ENCODE measurements around the gene ME3.
"Not testable (repeated sequence)": the region's sequence is repeated elsewhere in the genome, so short reads cannot be mapped to it uniquely, and the experiment has no call there.

The ME3 gene

GRCh38 chr11:86663291-86663690 is 9.1 kb downstream of the ME3 start:
- DNase-seq: no peak

- DNase-seq: no peak
Observed at GRCh38 chr11:86660736-86661135, 11.7 kb downstream of the ME3 start.

GRCh38 chr11:86660088-86660487 is 12.3 kb downstream of the ME3 start:
- DNase-seq: no peak

- DNase-seq: no peak
Observed at GRCh38 chr11:86658534-86658933, 13.9 kb downstream of the ME3 start.

GRCh38 chr11:86645212-86645611 is 27.2 kb downstream of the ME3 start:
- not testable (repeated sequence) for DNase-seq

- no peak for DNase-seq
Observed at GRCh38 chr11:86644291-86644690, 28.1 kb downstream of the ME3 start.

GRCh38 chr11:86641537-86642261 is 30.7 kb downstream of the ME3 start:
- no peak for DNase-seq

GRCh38 chr11:86639137-86639536 is 33.3 kb downstream of the ME3 start:
- no peak for DNase-seq

- no peak for DNase-seq
Observed at GRCh38 chr11:86638673-86639072, 33.7 kb downstream of the ME3 start.

- no peak for DNase-seq
Observed at GRCh38 chr11:86637988-86638387, 34.4 kb downstream of the ME3 start.

GRCh38 chr11:86636275-86636674 is 36.1 kb downstream of the ME3 start:
- DNase-seq: no peak

- peak in 1 of 3 experiments; percentile 8 for DNase-seq
Observed at GRCh38 chr11:86632499-86633269, 39.7 kb downstream of the ME3 start.

GRCh38 chr11:86630229-86630981 is 42.0 kb downstream of the ME3 start:
- DNase-seq: no peak

GRCh38 chr11:86629045-86629706 is 43.2 kb downstream of the ME3 start:
- DNase-seq: no peak

GRCh38 chr11:86627776-86628455 is 44.5 kb downstream of the ME3 start:
- no peak for DNase-seq

- no peak for DNase-seq
Observed at GRCh38 chr11:86625981-86626380, 46.4 kb downstream of the ME3 start.

GRCh38 chr11:86625544-86625943 is 46.9 kb downstream of the ME3 start:
- no peak for DNase-seq

GRCh38 chr11:86624366-86624765 is 48.0 kb downstream of the ME3 start:
- peak in 2 of 3 experiments; percentile 40 to 73 for DNase-seq

- no peak for DNase-seq
Observed at GRCh38 chr11:86623736-86624135, 48.7 kb downstream of the ME3 start.

- no peak for DNase-seq
Observed at GRCh38 chr11:86623041-86623621, 49.3 kb downstream of the ME3 start.

- DNase-seq: peak in 2 of 3 experiments; percentile 61 to 79
Observed at GRCh38 chr11:86621854-86622253, 50.6 kb downstream of the ME3 start.

- no peak for DNase-seq
Observed at GRCh38 chr11:86620891-86621521, 51.4 kb downstream of the ME3 start.

All from NCI-H1417 (cell line).